ENCODE data around the gene NUDT16L1. TPM values are rescaled to one million over a fixed set of nuclear protein-coding genes. Genes with fewer than 3 reads are reported as not detected.

NUDT16L1 gene
- total and polyA plus RNA-seq, 2 of the 8 experiments (the other 6 are each of a cell fraction or from before 2014, with no cell fraction given) = 34.8 to 77.3 TPM

GRCh38 chr16:4646773-4647643 is 46.4 kb upstream of the NUDT16L1 start (continued):
- TF ChIP-seq CHD7 (IDR thresholded peaks at IDR 0.05; ENCODE audit: insufficient replicate concordance, low read length) (no peak), SIRT6 (IDR thresholded peaks at IDR 0.05; ENCODE audit: low read length) (no peak), POLR2A (IDR thresholded peaks at IDR 0.05; ENCODE audit: control extremely low read depth in 1 of 2, low read depth in 2 of 2, low read length in 2 of 2) (no peak), RBBP5 (IDR thresholded peaks at IDR 0.05; ENCODE audit: borderline replicate concordance, low read depth, low read length) (no peak), HDAC2 (IDR thresholded peaks at IDR 0.05; ENCODE audit: borderline replicate concordance in 1 of 2, low read depth in 2 of 2, low read length in 2 of 2) (no peak), KDM4A (IDR thresholded peaks at IDR 0.05; ENCODE audit: low read depth, low read length, severe bottlenecking) (no peak), CBX8 (IDR thresholded peaks at IDR 0.05; ENCODE audit: borderline replicate concordance, low read depth, low read length) (no peak), YY1 (IDR thresholded peaks at IDR 0.05; ENCODE audit: low read depth, low read length) (no peak), KDM1A (IDR thresholded peaks at IDR 0.05; ENCODE audit: borderline replicate concordance, low read length) (no peak), POLR2AphosphoS5 (IDR thresholded peaks at IDR 0.05; ENCODE audit: low read depth, low read length) (no peak)

Measured in H1 (cell line).